ENCODE measurements around the gene ST3GAL3.

ST3GAL3 gene

DNA sequence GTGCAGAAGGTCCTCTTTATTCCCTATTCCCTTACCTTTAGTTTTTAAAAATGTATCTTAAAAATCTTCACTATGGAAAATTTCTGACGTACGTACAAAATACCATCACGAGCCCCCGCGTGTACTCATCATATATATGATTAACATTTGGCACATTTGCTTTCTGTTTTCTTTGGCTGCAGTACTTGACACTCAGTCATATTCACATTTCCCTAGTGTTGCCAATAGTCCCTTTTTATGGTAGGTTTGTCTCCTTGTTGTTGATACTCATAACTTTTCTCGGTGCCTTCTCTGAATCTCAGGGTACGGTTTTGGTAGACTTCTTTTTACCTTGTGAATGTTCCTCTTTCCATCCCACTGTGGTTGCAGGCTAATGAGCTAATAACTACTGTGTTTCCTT is 34.1 kb upstream of the ST3GAL3 start:
- Histone ChIP-seq H3K27me3 (replicated peaks; ENCODE audit: control insufficient read depth, insufficient read depth, low read length, poor library complexity, severe bottlenecking) (no peaks in the 10 kb centered on the region), H3K9me3 (ENCODE audit: control insufficient read depth, low read length) (no peaks in the 10 kb centered on the region), H3K4me1 (ENCODE audit: control insufficient read depth, insufficient read depth, low read length, poor library complexity, severe bottlenecking) (no peaks in the 10 kb centered on the region), H3K36me3 (ENCODE audit: control insufficient read depth, insufficient read depth, low read length) (peaks cover 59% of the 10 kb centered on the region), H3K4me3 (ENCODE audit: insufficient read depth, low read depth, low read length, poor library complexity, severe bottlenecking) (no peak overlapping the region), H3K27ac (ENCODE audit: insufficient read depth, low read length, poor library complexity, severe bottlenecking) (no peak overlapping the region)
- DNase-seq, result no peak

GRCh38 chr1:43678940-43679339 is 28.4 kb upstream of the ST3GAL3 start:
- H3K36me3 ChIP-seq (ENCODE audit: control insufficient read depth, insufficient read depth, low read length), result peaks cover 39% of the 10 kb centered on the region
- no peaks in the 10 kb centered on the region for H3K9me3 ChIP-seq (ENCODE audit: control insufficient read depth, low read length)
- H3K4me1 ChIP-seq (ENCODE audit: control insufficient read depth, insufficient read depth, low read length, poor library complexity, severe bottlenecking), result no peaks in the 10 kb centered on the region
- H3K27me3 ChIP-seq (replicated peaks; ENCODE audit: control insufficient read depth, insufficient read depth, low read length, poor library complexity, severe bottlenecking), result no peaks in the 10 kb centered on the region
- no peak overlapping the region for H3K4me3 ChIP-seq (ENCODE audit: insufficient read depth, low read depth, low read length, poor library complexity, severe bottlenecking)
- no peak overlapping the region for H3K27ac ChIP-seq (ENCODE audit: insufficient read depth, low read length, poor library complexity, severe bottlenecking)
- DNase-seq, result no peak

GRCh38 chr1:43683560-43683959 is 23.8 kb upstream of the ST3GAL3 start:
- no peak for DNase-seq
- Histone ChIP-seq H3K27me3 (replicated peaks; ENCODE audit: control insufficient read depth, insufficient read depth, low read length, poor library complexity, severe bottlenecking) (no peaks in the 10 kb centered on the region), H3K9me3 (ENCODE audit: control insufficient read depth, low read length) (no peaks in the 10 kb centered on the region), H3K4me3 (ENCODE audit: insufficient read depth, low read depth, low read length, poor library complexity, severe bottlenecking) (no peak overlapping the region), H3K27ac (ENCODE audit: insufficient read depth, low read length, poor library complexity, severe bottlenecking) (no peak overlapping the region), H3K36me3 (ENCODE audit: control insufficient read depth, insufficient read depth, low read length) (peaks cover 65% of the 10 kb centered on the region), H3K4me1 (ENCODE audit: control insufficient read depth, insufficient read depth, low read length, poor library complexity, severe bottlenecking) (no peaks in the 10 kb centered on the region)

GRCh38 chr1:43686801-43687200 is 20.5 kb upstream of the ST3GAL3 start:
- no peak overlapping the region for H3K27ac ChIP-seq (ENCODE audit: insufficient read depth, low read length, poor library complexity, severe bottlenecking)
- H3K4me3 ChIP-seq (ENCODE audit: insufficient read depth, low read depth, low read length, poor library complexity, severe bottlenecking), result no peak overlapping the region
- H3K9me3 ChIP-seq (ENCODE audit: control insufficient read depth, low read length), result no peaks in the 10 kb centered on the region
- H3K4me1 ChIP-seq (ENCODE audit: control insufficient read depth, insufficient read depth, low read length, poor library complexity, severe bottlenecking), result no peaks in the 10 kb centered on the region
- no peak for DNase-seq
- no peaks in the 10 kb centered on the region for H3K27me3 ChIP-seq (replicated peaks; ENCODE audit: control insufficient read depth, insufficient read depth, low read length, poor library complexity, severe bottlenecking)
- H3K36me3 ChIP-seq (ENCODE audit: control insufficient read depth, insufficient read depth, low read length), result peaks cover 87% of the 10 kb centered on the region

DNA sequence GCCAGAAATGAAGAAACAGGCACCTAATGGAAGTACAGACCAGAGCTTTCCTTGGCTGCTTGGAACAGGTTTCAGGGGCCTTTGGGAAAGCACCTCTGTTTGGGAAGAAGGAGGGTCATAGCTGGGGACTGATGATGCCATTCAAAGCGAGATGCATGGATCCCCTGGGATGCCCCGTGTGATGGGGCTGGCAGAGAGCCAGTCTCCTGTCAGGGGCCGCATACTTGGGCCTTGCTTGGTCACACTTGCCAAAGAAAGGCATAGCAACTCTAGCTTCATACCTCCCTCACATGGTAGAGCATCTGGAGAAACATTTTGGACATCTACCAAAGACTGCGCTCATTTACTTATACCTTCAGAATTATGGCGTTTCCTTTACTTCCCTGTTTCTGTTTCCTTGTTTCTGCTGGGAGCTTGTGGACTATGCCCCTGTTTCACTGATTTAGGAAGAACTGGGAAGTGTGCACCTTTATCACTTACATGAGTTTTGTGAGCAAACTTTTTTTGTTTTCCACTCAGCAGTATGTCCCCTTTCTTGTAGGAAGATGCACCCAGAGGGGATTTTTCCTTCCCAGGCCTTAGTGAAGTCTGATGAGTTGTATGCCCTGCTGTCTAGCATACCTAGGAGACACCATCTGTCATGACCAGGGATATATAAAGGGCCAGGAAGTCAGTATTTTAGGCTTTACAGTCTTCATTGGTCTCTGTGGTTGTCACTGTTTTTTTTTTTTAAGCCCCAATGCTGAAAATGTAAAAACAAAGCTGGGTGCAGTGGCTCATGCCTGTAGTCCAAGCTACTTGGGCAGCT is 19.8 kb upstream of the ST3GAL3 start:
- Histone ChIP-seq H3K36me3 (ENCODE audit: control insufficient read depth, insufficient read depth, low read length) (peaks cover 90% of the 10 kb centered on the region), H3K27ac (ENCODE audit: insufficient read depth, low read length, poor library complexity, severe bottlenecking) (no peak overlapping the region), H3K4me3 (ENCODE audit: insufficient read depth, low read depth, low read length, poor library complexity, severe bottlenecking) (no peak overlapping the region)

DNA sequence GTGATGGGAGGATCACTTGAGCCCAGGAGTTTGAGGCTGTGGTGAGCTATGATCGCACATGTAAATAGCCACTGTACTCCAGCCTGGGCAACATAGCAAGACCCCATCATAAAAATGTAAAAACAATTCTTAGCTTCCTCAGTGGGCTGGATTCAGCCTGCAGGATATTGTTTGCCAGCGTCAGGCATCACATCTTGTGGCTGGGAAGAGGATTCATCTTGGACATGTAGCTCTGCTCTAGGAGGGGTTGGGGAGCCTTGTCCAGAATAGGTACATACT is 19.3 kb upstream of the ST3GAL3 start:
- no peak for DNase-seq
- Histone ChIP-seq H3K27ac (ENCODE audit: insufficient read depth, low read length, poor library complexity, severe bottlenecking) (no peak overlapping the region), H3K36me3 (ENCODE audit: control insufficient read depth, insufficient read depth, low read length) (peaks cover 90% of the 10 kb centered on the region), H3K27me3 (replicated peaks; ENCODE audit: control insufficient read depth, insufficient read depth, low read length, poor library complexity, severe bottlenecking) (no peaks in the 10 kb centered on the region), H3K9me3 (ENCODE audit: control insufficient read depth, low read length) (no peaks in the 10 kb centered on the region), H3K4me3 (ENCODE audit: insufficient read depth, low read depth, low read length, poor library complexity, severe bottlenecking) (no peak overlapping the region), H3K4me1 (ENCODE audit: control insufficient read depth, insufficient read depth, low read length, poor library complexity, severe bottlenecking) (no peaks in the 10 kb centered on the region)

More for the DNA sequence above, 19.8 kb upstream of the ST3GAL3 start:
- H3K27me3 ChIP-seq (replicated peaks; ENCODE audit: control insufficient read depth, insufficient read depth, low read length, poor library complexity, severe bottlenecking), result no peaks in the 10 kb centered on the region
- H3K9me3 ChIP-seq (ENCODE audit: control insufficient read depth, low read length), result no peaks in the 10 kb centered on the region
- DNase-seq, result no peak
- no peaks in the 10 kb centered on the region for H3K4me1 ChIP-seq (ENCODE audit: control insufficient read depth, insufficient read depth, low read length, poor library complexity, severe bottlenecking)

DNA sequence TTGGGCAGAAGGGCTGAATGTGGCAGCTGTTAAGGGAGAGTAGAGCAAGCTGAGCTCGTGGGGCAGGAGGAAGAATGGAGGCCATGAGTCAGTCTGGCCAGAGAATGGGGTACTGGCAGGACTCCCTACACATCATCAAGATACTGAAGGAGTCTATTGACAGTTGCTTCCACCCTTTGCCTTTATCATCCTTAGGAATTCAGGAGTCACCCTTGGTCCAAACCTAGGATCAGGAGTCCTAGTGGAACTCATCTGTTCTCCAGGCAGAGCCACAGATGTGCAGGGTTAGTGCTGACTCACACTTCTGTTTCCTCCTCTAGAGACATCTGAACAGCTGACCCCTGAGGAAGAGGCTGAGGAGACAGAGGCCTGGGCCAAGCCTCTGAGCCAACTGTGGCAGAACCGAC is 18.7 kb upstream of the ST3GAL3 start:
- Histone ChIP-seq H3K27ac (ENCODE audit: insufficient read depth, low read length, poor library complexity, severe bottlenecking) (no peak overlapping the region), H3K36me3 (ENCODE audit: control insufficient read depth, insufficient read depth, low read length) (peaks cover 91% of the 10 kb centered on the region), H3K4me3 (ENCODE audit: insufficient read depth, low read depth, low read length, poor library complexity, severe bottlenecking) (no peak overlapping the region)

GRCh38 chr1:43689289-43689688 is 18.0 kb upstream of the ST3GAL3 start:
- peaks cover 90% of the 10 kb centered on the region for H3K36me3 ChIP-seq (ENCODE audit: control insufficient read depth, insufficient read depth, low read length)
- H3K9me3 ChIP-seq (ENCODE audit: control insufficient read depth, low read length), result no peaks in the 10 kb centered on the region
- no peak overlapping the region for H3K27ac ChIP-seq (ENCODE audit: insufficient read depth, low read length, poor library complexity, severe bottlenecking)
- no peaks in the 10 kb centered on the region for H3K4me1 ChIP-seq (ENCODE audit: control insufficient read depth, insufficient read depth, low read length, poor library complexity, severe bottlenecking)
- no peaks in the 10 kb centered on the region for H3K27me3 ChIP-seq (replicated peaks; ENCODE audit: control insufficient read depth, insufficient read depth, low read length, poor library complexity, severe bottlenecking)
- no peak for DNase-seq
- H3K4me3 ChIP-seq (ENCODE audit: insufficient read depth, low read depth, low read length, poor library complexity, severe bottlenecking), result no peak overlapping the region

More for the DNA sequence above, 18.7 kb upstream of the ST3GAL3 start:
- H3K4me1 ChIP-seq (ENCODE audit: control insufficient read depth, insufficient read depth, low read length, poor library complexity, severe bottlenecking), result no peaks in the 10 kb centered on the region
- no peaks in the 10 kb centered on the region for H3K9me3 ChIP-seq (ENCODE audit: control insufficient read depth, low read length)
- DNase-seq, result no peak
- H3K27me3 ChIP-seq (replicated peaks; ENCODE audit: control insufficient read depth, insufficient read depth, low read length, poor library complexity, severe bottlenecking), result no peaks in the 10 kb centered on the region

GRCh38 chr1:43691871-43692815 is 15.2 kb upstream of the ST3GAL3 start:
- no peaks in the 10 kb centered on the region for H3K27me3 ChIP-seq (replicated peaks; ENCODE audit: control insufficient read depth, insufficient read depth, low read length, poor library complexity, severe bottlenecking)
- H3K36me3 ChIP-seq (ENCODE audit: control insufficient read depth, insufficient read depth, low read length), result peaks cover 99% of the 10 kb centered on the region
- no peak overlapping the region for H3K4me3 ChIP-seq (ENCODE audit: insufficient read depth, low read depth, low read length, poor library complexity, severe bottlenecking)
- H3K9me3 ChIP-seq (ENCODE audit: control insufficient read depth, low read length), result no peaks in the 10 kb centered on the region
- no peaks in the 10 kb centered on the region for H3K4me1 ChIP-seq (ENCODE audit: control insufficient read depth, insufficient read depth, low read length, poor library complexity, severe bottlenecking)
- H3K27ac ChIP-seq (ENCODE audit: insufficient read depth, low read length, poor library complexity, severe bottlenecking), result no peak overlapping the region
- DNase-seq, result no peak

DNA sequence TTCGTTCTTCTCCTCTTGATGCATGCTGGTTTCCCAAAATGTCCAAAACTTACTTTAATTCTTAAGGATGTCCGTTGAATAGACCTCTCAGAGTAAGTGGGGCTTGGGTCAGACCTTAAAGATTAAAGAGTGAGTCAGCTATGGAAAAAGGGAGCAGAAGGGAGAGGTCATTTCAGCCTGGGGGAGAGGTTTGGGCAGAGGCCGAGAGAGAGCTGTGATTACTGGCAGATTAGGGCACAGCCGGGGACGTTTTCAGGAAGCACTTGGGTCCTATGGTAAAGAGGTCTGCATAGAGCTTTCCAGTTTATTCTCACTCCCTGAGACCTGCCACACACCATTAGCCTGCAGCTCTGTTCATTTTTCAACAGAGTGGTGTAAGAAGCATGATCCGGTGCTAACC is 14.0 kb upstream of the ST3GAL3 start:
- DNase-seq, result no peak
- Histone ChIP-seq H3K4me3 (ENCODE audit: insufficient read depth, low read depth, low read length, poor library complexity, severe bottlenecking) (no peak overlapping the region), H3K4me1 (ENCODE audit: control insufficient read depth, insufficient read depth, low read length, poor library complexity, severe bottlenecking) (no peaks in the 10 kb centered on the region), H3K36me3 (ENCODE audit: control insufficient read depth, insufficient read depth, low read length) (peaks cover 99% of the 10 kb centered on the region), H3K27me3 (replicated peaks; ENCODE audit: control insufficient read depth, insufficient read depth, low read length, poor library complexity, severe bottlenecking) (no peaks in the 10 kb centered on the region), H3K27ac (ENCODE audit: insufficient read depth, low read length, poor library complexity, severe bottlenecking) (no peak overlapping the region), H3K9me3 (ENCODE audit: control insufficient read depth, low read length) (no peaks in the 10 kb centered on the region)

Measured in effector memory CD4-positive, alpha-beta T cell (primary cell).